ENCODE results near the gene CA14. TPM values are rescaled to one million over a fixed set of nuclear protein-coding genes. Genes with fewer than 3 reads are reported as not detected.

The CA14 gene
- total RNA-seq, 2 experiments from 2014 or later, result not detected

- no peak for ATAC-seq (ENCODE audit: poor library complexity)
- Mint-ChIP-seq H3K27ac (no peak overlapping the region), H3K9me3 (no peaks in the 10 kb centered on the region), H3K4me1 (ENCODE audit: low read depth) (peaks cover 18% of the 10 kb centered on the region), H3K4me3 (no peak overlapping the region), H3K36me3 (ENCODE audit: low read depth) (no peaks in the 10 kb centered on the region), H3K27me3 (no peaks in the 10 kb centered on the region)
- intact Hi-C loops (cut with DNase I, micrococcal nuclease), result loop anchor here in 1 of 2 experiments (5.0 kb wide), 1 partner anchor 112 kb away; the partner anchor contains the start of gene PRPF3
- DNase-seq, result no peak
- Histone ChIP-seq H3K27me3 (ENCODE audit: control insufficient read depth in 1 of 2, insufficient read depth in 2 of 2, low read length in 2 of 2) (no peaks in the 10 kb centered on the region), H3K4me3 (ENCODE audit: low read length) (no peak overlapping the region), H3K27ac (ENCODE audit: low read depth in 1 of 2, low read length in 2 of 2) (no peak overlapping the region), H3K36me3 (ENCODE audit: insufficient read depth, low read length) (no peaks in the 10 kb centered on the region), H3K4me1 (ENCODE audit: insufficient read depth, low read length) (peaks cover 16% of the 10 kb centered on the region), H3K9me3 (ENCODE audit: control insufficient read depth in 1 of 2, insufficient read depth in 1 of 2, low read length in 2 of 2) (no peaks in the 10 kb centered on the region)
- TF ChIP-seq CTCF (IDR thresholded peaks at IDR 0.05), result no peak
- CTCF ChIA-PET, result interaction anchor here (1.0 to 1.6 kb wide), 3 partner anchors 9 to 45 kb away, joined by 3 to 5 read pairs (median 4); no protein-coding TSS in a partner anchor
- POLR2A ChIA-PET, result no interaction called here
Measured at GRCh38 chr1:150210706-150211105, 46.9 kb upstream of the CA14 start.

- no peak overlapping the region for H3K4me3 ChIP-seq (ENCODE audit: low read length)
- H3K9me3 ChIP-seq (ENCODE audit: control insufficient read depth in 1 of 2, insufficient read depth in 1 of 2, low read length in 2 of 2), result no peaks in the 10 kb centered on the region
- H3K27ac ChIP-seq (ENCODE audit: low read depth in 1 of 2, low read length in 2 of 2), result no peak overlapping the region
- Mint-ChIP-seq H3K27me3 (no peaks in the 10 kb centered on the region), H3K4me1 (ENCODE audit: low read depth) (peaks cover 18% of the 10 kb centered on the region), H3K36me3 (ENCODE audit: low read depth) (no peaks in the 10 kb centered on the region), H3K27ac (no peak overlapping the region), H3K9me3 (no peaks in the 10 kb centered on the region), H3K4me3 (no peak overlapping the region)
- DNase-seq, result no peak
- no peaks in the 10 kb centered on the region for H3K27me3 ChIP-seq (ENCODE audit: control insufficient read depth in 1 of 2, insufficient read depth in 2 of 2, low read length in 2 of 2)
- H3K36me3 ChIP-seq (ENCODE audit: insufficient read depth, low read length), result no peaks in the 10 kb centered on the region
- H3K4me1 ChIP-seq (ENCODE audit: insufficient read depth, low read length), result peaks cover 16% of the 10 kb centered on the region
- intact Hi-C loops (cut with DNase I, micrococcal nuclease), result loop anchor here in 1 of 2 experiments (5.0 kb wide), 1 partner anchor 110 kb away; the partner anchor contains the start of gene PRPF3
- ATAC-seq (ENCODE audit: poor library complexity), result no peak
- POLR2A ChIA-PET, result interaction anchor here (1.3 to 2.8 kb wide), 2 partner anchors 24 to 325 kb away, joined by 5 to 12 read pairs; partner anchors contain the start of gene ANP32E
- CTCF ChIA-PET, result interaction anchor here (2.2 kb wide), 1 partner anchor 44 kb away, joined by 6 read pairs; no protein-coding TSS in a partner anchor
- no peak for TF ChIP-seq CTCF (IDR thresholded peaks at IDR 0.05)
Measured at GRCh38 chr1:150212070-150212469, 45.5 kb upstream of the CA14 start.

- H3K9me3 Mint-ChIP-seq, result no peaks in the 10 kb centered on the region
- peaks cover 18% of the 10 kb centered on the region for H3K4me1 Mint-ChIP-seq (ENCODE audit: low read depth)
- peak; percentile 79 to 96 (median 88) for DNase-seq
- ATAC-seq (ENCODE audit: poor library complexity), result peak; percentile 98
- ChIA-PET CTCF (interaction anchor here (2.2 kb wide), 1 partner anchor 43 kb away, joined by 6 read pairs; no protein-coding TSS in a partner anchor), POLR2A (interaction anchor here (0.6 to 3.1 kb wide), 7 partner anchors 18 to 355 kb away, joined by 3 to 15 read pairs (median 4); partner anchors contain the start of genes ANP32E and RPRD2)
- peak; percentile 66 for TF ChIP-seq CTCF (IDR thresholded peaks at IDR 0.05)
- H3K27me3 Mint-ChIP-seq, result no peaks in the 10 kb centered on the region
- H3K36me3 Mint-ChIP-seq (ENCODE audit: low read depth), result peaks cover 2% of the 10 kb centered on the region
- H3K36me3 ChIP-seq (ENCODE audit: insufficient read depth, low read length), result no peaks in the 10 kb centered on the region
- H3K27me3 ChIP-seq (ENCODE audit: control insufficient read depth in 1 of 2, insufficient read depth in 2 of 2, low read length in 2 of 2), result no peaks in the 10 kb centered on the region
- H3K4me3 Mint-ChIP-seq, result peak overlapping the region; percentile 89
- intact Hi-C loops (cut with DNase I, micrococcal nuclease), result loop anchor here (1.0 to 5.0 kb wide), 3 partner anchors 19 to 109 kb away; partner anchors contain the start of gene PRPF3 (in 1 of the 2)
- H3K27ac ChIP-seq (ENCODE audit: low read depth in 1 of 2, low read length in 2 of 2), result peak overlapping the region; percentile 71 to 74
- H3K4me1 ChIP-seq (ENCODE audit: insufficient read depth, low read length), result peaks cover 16% of the 10 kb centered on the region
- H3K27ac Mint-ChIP-seq, result peak overlapping the region; percentile 96
- H3K9me3 ChIP-seq (ENCODE audit: control insufficient read depth in 1 of 2, insufficient read depth in 1 of 2, low read length in 2 of 2), result no peaks in the 10 kb centered on the region
- peak overlapping the region; percentile 63 for H3K4me3 ChIP-seq (ENCODE audit: low read length)
Measured at GRCh38 chr1:150213170-150214098, 44.1 kb upstream of the CA14 start.

All from CD4-positive, alpha-beta T cell (primary cell).